GM12865 (cell line): ENCODE results near the gene BICDL1.

Source experiments
- DNase-seq: peaks from one replicate; pipeline ENCODE4 v3.0.0; 2010; ENCODE audit warnings: low read depth
- H3K4me3 ChIP-seq: 2 replicates; pipeline ENCODE4 v1.5.1; 2011; ENCODE audit warnings: mild to moderate bottlenecking, low read depth, low read length, control low read depth
- TF ChIP-seq, protein P1 (sequence below): IDR thresholded peaks from 2 replicates; pipeline ENCODE4 v1.5.1; 2011; ENCODE audit warnings: low read length, control low read depth, low read depth, inconsistent platforms; ENCODE audit not compliant: insufficient read depth; ENCODE audit errors: missing control alignments

BICDL1 gene

GRCh38 chr12:120109570-120110267, 120.7 kb downstream of the BICDL1 start:
- no peak overlapping the region; the same call in 1 of the 2 replicates for H3K4me3 ChIP-seq
- DNase-seq, result no peak
- TF ChIP-seq, protein P1, sequence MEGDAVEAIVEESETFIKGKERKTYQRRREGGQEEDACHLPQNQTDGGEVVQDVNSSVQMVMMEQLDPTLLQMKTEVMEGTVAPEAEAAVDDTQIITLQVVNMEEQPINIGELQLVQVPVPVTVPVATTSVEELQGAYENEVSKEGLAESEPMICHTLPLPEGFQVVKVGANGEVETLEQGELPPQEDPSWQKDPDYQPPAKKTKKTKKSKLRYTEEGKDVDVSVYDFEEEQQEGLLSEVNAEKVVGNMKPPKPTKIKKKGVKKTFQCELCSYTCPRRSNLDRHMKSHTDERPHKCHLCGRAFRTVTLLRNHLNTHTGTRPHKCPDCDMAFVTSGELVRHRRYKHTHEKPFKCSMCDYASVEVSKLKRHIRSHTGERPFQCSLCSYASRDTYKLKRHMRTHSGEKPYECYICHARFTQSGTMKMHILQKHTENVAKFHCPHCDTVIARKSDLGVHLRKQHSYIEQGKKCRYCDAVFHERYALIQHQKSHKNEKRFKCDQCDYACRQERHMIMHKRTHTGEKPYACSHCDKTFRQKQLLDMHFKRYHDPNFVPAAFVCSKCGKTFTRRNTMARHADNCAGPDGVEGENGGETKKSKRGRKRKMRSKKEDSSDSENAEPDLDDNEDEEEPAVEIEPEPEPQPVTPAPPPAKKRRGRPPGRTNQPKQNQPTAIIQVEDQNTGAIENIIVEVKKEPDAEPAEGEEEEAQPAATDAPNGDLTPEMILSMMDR, result no peak

DNA sequence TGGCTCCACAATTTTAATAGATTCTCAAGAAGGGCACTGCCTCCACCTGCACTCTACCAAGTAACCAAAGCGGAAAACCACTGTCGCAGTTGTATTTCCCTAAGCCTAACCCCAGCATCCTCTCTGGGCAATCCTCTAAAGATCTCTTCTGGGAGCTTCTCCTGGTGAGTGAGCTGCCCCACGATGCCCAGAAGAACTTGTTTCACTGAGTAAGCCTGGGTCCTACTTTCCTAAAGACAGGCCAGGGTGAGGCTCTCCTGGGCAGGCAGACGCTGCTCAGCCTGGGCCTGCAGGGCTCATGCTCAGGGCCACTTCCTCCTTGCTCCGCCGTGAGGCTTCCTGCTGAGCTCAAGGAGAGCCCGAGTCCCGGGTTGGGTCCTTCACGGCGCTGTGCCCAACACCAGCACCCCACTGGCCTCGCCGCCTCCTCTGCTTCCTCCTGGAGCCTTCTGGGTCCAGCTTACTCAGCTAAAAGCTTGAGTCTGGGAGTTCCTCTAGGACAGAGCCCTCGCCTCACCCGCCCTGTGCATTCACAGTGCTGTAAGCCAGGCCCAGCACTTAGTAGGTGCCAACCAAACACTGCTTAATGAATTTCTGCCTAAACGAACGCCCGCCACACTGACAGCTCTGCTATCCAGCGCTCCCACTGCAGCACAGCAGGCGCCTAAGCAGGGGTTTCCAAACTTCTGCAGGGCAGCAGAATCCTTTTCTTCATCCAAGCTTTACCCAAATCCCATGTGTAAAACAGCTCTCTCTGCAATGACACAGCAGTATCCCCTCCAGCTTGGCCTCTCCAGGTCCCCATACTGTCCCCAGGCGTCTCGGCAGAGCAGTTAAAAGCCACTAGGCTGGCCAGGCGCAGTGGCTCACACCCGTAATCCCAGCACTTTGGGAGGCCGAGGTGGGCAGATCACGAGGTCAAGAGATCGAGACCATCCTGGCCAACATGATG, 121.8 kb downstream of the BICDL1 start:
- TF ChIP-seq, protein P1, result no peak
- H3K4me3 ChIP-seq, result peak overlapping the region; percentile 40
- peak; percentile 79 for DNase-seq

DNA sequence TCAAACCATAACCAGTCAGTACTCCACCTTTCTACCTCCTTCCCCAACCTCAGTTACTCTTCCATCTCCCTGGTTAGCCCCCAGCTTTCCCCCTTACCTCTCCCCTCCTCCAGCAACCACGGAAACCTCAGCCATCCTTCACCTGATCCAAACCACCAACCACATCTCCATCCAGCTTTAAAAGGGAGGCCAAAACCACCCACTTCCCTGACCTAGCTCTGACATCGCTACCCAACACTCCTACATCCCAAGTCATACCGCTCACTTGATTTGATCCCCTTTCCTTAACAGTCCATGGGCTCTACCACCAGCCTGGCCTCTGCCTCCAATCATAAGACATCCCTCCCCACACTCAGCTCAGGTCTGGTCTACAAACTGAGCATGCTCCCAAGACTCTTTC, 126.0 kb downstream of the BICDL1 start:
- DNase-seq, result no peak
- peak overlapping the region; percentile 90 for H3K4me3 ChIP-seq

DNA sequence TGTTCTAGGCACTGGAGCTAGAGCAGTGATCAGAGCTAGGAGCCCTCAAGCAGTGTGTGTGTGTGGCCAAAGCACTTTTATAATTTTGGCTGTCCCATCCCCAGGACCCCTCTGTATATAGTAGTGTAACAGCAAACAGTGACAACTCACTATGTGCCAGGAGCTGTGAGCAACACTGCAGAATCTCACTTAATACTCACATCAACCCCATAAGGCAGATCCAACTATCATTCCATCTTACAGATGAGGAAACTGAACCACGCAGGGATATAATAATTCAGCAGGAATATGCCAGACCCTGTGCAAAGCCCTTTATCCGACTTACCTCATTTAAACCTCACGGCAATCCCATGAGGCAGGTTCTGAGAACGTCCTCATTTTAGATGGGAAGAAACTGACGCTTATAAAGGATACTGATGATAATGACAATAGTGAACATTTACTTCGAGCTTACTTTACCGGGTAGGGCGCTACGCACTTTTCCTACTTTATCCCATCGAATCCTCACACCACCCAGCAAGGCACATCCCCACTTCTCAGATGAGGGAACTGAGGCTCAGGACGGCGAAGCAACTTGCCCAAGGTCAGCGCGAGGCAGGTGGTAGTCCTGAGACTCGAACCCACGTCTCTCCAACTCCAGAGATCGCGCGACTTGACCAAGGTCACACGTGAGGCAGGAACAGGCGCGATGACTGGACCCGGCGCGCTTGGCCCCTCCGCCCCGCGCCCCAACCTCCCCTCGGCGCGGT, 126.8 kb downstream of the BICDL1 start:
- peak; percentile 73 for DNase-seq
- TF ChIP-seq, protein P1, result no peak
- peak overlapping the region; percentile 90 for H3K4me3 ChIP-seq

More for the DNA sequence above, 126.0 kb downstream of the BICDL1 start:
- TF ChIP-seq, protein P1, result no peak

DNA sequence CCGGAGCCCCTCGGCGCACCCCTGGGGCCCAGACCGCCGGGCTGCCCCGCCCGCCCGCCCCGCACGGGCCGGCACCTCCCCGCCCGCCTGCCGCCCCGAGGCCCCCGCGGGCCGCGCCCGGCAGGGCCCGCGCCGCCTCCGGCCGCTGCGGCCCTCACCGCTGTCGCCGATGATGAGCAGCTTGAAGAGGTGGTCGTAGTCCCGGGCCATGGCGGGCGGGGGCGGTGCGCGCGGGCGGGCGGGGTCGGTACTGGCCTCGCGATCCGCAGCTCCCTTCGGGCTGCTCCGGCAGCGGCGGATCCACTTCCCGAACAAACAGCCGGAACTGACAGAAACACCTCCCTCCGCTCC, 127.4 kb downstream of the BICDL1 start, which contains the start of gene RAB35:
RAB35 (minus strand) TSS at position 313 of the 351 bp plus-strand sequence; CDS start at position 210, 103 bp downstream.
- H3K4me3 ChIP-seq, result peak within 1 kb of the TSS; percentile 95
- TF ChIP-seq, protein P1, result no peak
- DNase-seq, result no peak

GRCh38 chr12:120116792-120117651, 128.0 kb downstream of the BICDL1 start:
- TF ChIP-seq, protein P1, result no peak

More at GRCh38 chr12:120116792-120117651, 128.0 kb downstream of the BICDL1 start:
- peak; percentile 97 for DNase-seq
- H3K4me3 ChIP-seq, result peak overlapping the region; percentile 95
